ENCODE measurements around the gene PRPF6. TPM values are rescaled to one million over a fixed set of nuclear protein-coding genes. Genes with fewer than 3 reads are reported as not detected.
"Not testable (repeated sequence)": the region's sequence is repeated elsewhere in the genome, so short reads cannot be mapped to it uniquely, and the experiment has no call there.

The PRPF6 gene
- polyA plus RNA-seq, 4 donors, result 86.0 to 95.4 (median 92.7) TPM

GRCh38 chr20:63958471-63958870 is 22.5 kb upstream of the PRPF6 start:
- DNase-seq (ENCODE audit: low read depth in 4 of 4, low spot score in 2 of 4), result no peak

GRCh38 chr20:63958964-63959698 is 21.8 kb upstream of the PRPF6 start:
- no peak for DNase-seq (ENCODE audit: low read depth in 4 of 4, low spot score in 2 of 4)

DNA sequence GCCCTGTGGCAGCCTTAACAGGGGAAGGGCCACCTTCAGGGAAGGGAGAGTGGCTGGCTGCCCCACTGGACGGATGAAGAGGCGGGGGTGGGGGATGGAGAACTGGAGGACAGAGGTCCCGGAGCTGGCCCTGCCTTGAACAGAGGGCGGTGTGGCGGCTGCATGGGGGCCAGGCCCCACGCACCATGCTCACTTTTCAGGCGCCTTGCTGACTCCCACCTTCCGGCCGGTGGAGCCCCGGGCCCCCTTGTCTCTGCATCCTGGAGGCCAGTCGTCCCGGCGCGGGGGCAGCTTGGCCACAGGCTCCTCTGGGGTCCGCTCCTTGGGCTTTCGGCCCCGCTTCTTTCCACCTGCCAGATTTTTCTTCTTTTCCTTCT is 21.2 kb upstream of the PRPF6 start:
- DNase-seq (ENCODE audit: low read depth in 4 of 4, low spot score in 2 of 4), result no peak

GRCh38 chr20:63960654-63961621 is 20.0 kb upstream of the PRPF6 start:
- not testable (repeated sequence) for DNase-seq (ENCODE audit: low read depth in 4 of 4, low spot score in 2 of 4)

- no peak for DNase-seq (ENCODE audit: low read depth in 4 of 4, low spot score in 2 of 4)
These were observed 19.1 kb upstream of the PRPF6 start for GRCh38 chr20:63961664-63962425.

- no peak for DNase-seq (ENCODE audit: low read depth in 4 of 4, low spot score in 2 of 4)
These were observed 18.2 kb upstream of the PRPF6 start for GRCh38 chr20:63962426-63963347.

GRCh38 chr20:63963348-63963741 is 17.6 kb upstream of the PRPF6 start:
- DNase-seq (ENCODE audit: low read depth in 4 of 4, low spot score in 2 of 4), result no peak

- DNase-seq (ENCODE audit: low read depth in 4 of 4, low spot score in 2 of 4), result no peak
These were observed 17.1 kb upstream of the PRPF6 start for GRCh38 chr20:63963784-63964301.

- no peak for DNase-seq (ENCODE audit: low read depth in 4 of 4, low spot score in 2 of 4)
These were observed 16.5 kb upstream of the PRPF6 start for GRCh38 chr20:63964412-63964811.

DNA sequence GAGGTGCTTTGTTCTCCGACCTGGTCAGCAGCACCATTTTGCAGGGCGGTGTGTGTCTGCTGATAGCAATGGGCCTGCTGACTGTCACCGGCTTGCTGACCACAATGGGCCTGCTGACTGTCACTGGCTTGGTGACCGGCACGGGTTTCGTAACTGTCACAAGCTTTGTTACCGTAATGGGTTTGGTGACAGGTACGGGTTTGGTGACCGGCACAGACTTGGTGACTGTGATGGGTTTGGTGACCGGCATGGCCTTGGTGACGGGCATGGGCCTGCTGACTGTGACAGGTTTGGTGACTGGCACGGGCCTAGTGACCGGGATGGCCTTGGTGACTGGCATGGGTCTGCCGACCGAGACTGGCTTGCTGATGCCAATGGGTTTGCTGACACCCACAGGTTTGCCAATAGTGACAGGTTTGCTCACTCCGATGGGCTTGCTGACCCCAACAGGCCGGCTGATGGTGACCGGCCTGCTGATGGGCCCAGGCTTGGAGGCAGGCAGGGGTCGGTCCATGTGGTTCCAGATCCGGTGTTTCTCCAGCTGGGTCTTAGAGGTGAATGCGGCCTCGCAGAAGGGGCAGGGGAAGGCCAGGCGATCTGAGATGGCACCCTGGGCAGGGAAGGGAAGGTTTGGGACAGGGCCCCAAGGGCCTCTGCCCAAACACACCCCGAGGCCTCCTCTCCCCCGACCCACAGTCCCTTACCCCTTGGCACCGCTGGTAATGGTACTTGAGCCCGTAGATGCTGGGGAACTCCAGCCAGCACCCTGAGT is 14.6 kb upstream of the PRPF6 start:
- no peak for DNase-seq (ENCODE audit: low read depth in 4 of 4, low spot score in 2 of 4)

- DNase-seq (ENCODE audit: low read depth in 4 of 4, low spot score in 2 of 4), result no peak
These were observed 14.0 kb upstream of the PRPF6 start for GRCh38 chr20:63966944-63967322.

GRCh38 chr20:63967330-63968135 is 13.4 kb upstream of the PRPF6 start:
- no peak for DNase-seq (ENCODE audit: low read depth in 4 of 4, low spot score in 2 of 4)

DNA sequence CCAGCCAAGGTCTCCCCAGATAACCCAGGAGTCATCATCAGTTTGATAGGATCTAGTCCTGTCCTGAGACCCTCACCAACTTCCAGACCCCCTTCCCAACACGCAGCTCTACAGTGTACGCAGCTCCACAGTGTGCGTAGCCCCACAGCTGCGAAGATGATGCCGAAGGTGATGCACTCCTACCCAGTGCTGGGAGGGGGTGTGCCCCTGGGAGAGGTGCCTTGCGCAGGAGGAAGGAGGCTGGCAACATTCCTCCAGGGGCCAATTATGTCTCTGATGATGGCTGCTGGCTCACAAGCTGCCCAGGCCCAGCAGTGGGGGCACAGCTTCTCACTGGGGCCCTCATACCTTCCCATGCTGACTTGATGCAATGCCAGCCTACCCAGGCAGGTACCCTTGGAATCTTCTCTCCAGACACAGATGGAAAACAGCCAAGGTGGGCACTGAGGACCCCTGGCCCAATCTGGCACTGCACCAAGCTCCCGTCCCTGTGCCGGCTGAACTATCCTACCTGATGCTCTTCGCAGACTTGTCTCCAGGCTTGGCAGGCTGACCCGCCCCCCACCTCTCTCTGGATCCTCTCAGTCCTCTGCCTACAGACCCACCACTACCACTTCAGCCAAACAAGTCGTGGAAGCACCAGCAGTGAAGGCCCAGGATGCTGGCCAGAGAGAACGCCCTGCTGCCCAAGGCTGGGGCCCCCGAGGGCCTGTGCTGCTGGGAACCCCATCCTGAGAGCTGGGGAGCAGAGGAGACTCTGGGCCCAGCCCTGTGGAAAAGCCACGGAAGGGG is 12.6 kb upstream of the PRPF6 start:
- no peak for DNase-seq (ENCODE audit: low read depth in 4 of 4, low spot score in 2 of 4)

- no peak for DNase-seq (ENCODE audit: low read depth in 4 of 4, low spot score in 2 of 4)
These were observed 11.8 kb upstream of the PRPF6 start for GRCh38 chr20:63968928-63969760.

GRCh38 chr20:63969838-63970713 is 10.9 kb upstream of the PRPF6 start, which contains the start of gene ZNF512B:
Gene ZNF512B, minus strand, starts transcription at chr20:63969930. Its CDS starts 1,980 bp downstream, at chr20:63967950.
- DNase-seq (ENCODE audit: low read depth in 4 of 4, low spot score in 2 of 4), result no peak

All from left renal cortex interstitium (tissue), 4 donors.